HG03575 (cell line): ENCODE measurements around the gene CERT1.
"Not testable (repeated sequence)": the region's sequence is repeated elsewhere in the genome, so short reads cannot be mapped to it uniquely, and the experiment has no call there.

Experiments used
- ATAC-seq: cut with Tn5 transposase; IDR thresholded peaks from one replicate; pipeline ENCODE4 v1.9.1; 2021; ENCODE audit not compliant: unreplicated experiment, insufficient number of reproducible peaks, low FRiP score; ENCODE audit errors: extremely low read depth

The CERT1 gene, protein sequence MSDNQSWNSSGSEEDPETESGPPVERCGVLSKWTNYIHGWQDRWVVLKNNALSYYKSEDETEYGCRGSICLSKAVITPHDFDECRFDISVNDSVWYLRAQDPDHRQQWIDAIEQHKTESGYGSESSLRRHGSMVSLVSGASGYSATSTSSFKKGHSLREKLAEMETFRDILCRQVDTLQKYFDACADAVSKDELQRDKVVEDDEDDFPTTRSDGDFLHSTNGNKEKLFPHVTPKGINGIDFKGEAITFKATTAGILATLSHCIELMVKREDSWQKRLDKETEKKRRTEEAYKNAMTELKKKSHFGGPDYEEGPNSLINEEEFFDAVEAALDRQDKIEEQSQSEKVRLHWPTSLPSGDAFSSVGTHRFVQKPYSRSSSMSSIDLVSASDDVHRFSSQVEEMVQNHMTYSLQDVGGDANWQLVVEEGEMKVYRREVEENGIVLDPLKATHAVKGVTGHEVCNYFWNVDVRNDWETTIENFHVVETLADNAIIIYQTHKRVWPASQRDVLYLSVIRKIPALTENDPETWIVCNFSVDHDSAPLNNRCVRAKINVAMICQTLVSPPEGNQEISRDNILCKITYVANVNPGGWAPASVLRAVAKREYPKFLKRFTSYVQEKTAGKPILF

DNA sequence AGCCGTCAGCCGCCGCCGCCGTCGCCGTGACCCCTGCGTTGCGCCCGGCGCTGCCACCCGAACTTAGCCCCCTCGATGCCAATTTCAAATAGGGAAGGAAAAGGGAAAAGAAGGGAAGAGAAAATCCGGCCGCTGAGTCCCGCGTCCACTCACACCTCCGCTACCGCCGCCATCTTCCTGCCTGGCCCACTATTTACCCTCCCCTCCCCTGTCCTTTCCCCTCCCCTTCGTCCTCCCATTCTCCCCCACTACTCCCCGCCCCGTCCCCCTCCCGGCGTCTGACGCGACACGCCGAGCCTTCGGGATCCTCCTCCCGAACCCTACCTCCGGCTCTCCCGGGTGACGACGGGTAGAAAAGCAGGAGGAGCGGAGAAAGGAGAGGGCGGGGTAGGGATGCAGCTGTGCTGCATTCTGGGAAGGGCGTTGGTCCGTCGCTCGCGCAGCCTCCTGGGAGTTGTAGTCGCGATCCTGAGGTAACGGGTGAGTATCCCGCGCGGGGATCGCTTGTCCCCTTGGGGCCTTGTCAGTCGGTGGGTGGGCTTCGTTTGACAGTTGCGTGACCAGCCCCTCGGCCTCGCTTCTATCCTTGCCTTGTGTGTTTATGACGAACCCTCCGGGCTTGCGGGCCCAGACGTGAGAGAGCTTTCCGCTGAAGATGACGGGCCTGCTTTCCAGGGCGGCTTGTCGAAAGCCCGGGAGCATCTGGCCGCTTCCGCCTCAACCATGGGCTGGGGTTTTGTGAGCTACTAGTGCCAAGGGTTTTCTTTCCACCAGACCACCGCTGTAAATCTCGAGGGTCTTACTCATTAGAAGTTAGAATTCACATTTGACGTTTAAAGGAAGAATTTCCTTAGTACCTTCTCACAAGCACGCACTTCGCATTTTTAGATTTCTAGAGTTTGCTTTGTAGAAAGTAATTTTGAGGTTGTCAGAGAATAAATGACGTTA is at the start of gene CERT1, which contains the start of gene POLK:
TSS of gene CERT1 (minus strand) at position 195 of the 948 bp plus-strand sequence. CDS start 422 bp downstream, outside the sequence.
TSS of gene POLK (plus strand) at position 457 of the 948 bp plus-strand sequence.
- peak; percentile 40 for ATAC-seq

DNA sequence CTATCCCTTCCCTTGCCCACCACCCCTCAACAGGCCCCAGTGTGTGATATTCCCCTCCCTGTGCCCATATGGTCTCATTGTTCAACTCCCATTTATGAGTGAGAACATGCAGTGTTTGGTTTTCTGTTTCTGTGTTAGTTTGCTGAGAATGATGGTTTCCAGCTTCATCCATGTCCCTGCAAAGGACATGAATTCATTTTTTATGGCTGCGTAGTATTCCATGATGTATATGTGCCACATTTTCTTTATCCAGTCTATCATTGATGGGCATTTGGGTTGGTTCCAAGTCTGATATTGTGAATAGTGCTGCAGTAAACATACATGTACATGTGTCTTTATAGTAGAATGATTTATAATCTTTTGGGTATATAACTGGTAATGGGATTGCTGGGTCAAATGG is 49.2 kb upstream of the CERT1 start:
- ATAC-seq, result not testable (repeated sequence)

DNA sequence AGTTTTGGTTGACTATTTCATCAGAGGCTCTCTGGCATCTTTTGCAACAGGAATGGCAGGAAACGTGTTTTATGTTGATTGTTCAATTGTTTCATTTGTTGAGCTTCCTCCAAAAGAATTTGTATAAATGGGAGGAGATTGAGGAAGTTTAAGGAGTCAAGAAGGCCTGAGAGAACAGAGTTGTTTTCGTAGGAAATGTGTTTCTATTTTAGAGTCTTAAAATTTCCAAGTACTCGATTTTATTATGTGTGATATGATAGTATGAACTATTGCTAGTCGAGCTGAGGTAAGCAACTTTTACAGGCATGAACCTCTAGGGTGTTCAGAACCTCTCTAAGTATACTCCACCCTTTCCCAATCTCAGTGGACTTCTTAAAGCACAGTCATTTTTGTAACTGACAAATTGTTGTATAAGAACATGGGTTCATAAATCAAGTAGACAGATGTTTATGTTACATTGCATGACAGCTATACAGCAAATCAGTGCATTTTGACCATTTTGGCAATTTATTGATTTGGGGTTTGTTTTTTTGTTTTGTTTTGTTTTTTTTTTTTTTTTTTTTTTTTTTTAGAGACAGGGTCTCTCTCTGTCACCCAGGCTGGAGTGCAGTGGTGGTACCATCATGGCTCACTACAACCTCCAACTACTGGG is 47.7 kb upstream of the CERT1 start:
- no peak for ATAC-seq

DNA sequence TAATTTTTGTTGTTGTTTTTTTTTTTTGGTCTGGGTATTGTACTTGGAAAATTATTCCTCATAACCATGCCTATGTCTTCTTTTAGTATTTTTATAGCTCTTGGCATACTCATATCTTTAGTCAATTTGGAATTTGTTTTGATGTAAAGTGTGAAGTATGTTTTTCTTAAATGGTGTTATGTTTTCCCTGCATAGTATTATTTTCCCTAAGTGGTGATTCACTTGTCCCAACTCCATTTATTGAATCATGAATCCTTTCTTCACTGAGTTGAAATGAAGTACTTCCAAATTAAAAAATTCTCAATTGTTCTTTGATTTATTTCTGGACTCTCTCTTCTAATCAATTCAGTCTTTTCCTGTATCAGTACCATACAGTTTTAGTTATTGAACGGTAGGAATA is 46.8 kb upstream of the CERT1 start:
- no peak for ATAC-seq

DNA sequence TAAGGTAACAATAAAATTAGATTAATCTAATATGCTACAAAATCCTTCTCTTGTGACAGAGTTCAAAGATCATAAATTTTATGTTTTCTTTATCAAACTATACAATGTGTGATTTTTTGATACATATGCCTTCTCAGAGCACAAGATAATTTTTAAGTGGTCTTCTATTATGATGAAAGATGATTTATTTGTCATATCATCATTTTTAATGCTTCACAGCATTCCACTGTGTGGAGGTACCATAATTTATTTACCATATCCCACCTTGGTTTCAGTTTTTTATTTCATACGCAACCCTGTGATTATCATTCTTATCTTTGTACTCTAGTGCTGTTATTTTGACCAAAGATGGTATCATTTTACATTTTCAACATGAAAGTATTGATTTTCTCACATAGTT is 41.9 kb upstream of the CERT1 start:
- ATAC-seq, result no peak

- ATAC-seq, result no peak
Measured at GRCh38 chr5:75552764-75553163, 41.3 kb upstream of the CERT1 start.

DNA sequence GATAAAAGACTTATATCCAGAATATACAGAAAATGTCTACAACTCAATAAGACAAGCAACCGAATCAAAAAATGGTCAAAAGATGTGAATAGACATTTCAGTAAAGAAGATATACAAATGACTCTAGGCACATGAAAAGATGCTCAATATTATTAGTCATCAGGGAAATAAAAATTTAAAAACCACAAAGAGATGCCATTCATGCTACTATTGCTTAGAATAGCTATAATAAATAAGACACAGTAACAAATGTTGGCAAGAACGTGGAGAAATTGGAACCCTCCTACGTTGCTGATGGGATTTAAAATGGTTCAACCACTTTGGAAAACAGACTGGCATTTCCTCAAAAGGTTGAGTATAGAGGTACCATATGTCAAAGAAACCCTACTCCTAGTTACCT is 40.0 kb upstream of the CERT1 start:
- ATAC-seq, result no peak

- no peak for ATAC-seq
Measured at GRCh38 chr5:75550597-75550996, 39.2 kb upstream of the CERT1 start.

DNA sequence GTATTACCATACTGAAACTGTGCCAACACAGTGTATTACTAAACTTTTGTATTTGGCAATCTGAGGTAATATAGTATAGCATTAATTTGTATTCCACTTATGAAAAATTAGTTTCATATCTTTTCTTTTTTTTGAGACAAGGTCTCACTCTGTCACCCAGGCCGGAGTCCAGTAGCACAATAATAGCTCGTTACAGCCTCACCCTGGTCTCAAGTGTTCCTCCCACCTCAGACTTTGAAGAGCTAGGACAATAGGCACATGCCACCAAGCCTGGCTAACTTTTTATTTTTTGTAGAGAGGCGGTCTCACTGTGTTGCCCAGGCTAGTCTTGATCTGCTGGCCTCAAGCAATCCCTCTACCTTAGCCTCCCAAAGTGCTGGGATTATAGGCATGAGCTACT is 36.4 kb upstream of the CERT1 start:
- ATAC-seq, result no peak

DNA sequence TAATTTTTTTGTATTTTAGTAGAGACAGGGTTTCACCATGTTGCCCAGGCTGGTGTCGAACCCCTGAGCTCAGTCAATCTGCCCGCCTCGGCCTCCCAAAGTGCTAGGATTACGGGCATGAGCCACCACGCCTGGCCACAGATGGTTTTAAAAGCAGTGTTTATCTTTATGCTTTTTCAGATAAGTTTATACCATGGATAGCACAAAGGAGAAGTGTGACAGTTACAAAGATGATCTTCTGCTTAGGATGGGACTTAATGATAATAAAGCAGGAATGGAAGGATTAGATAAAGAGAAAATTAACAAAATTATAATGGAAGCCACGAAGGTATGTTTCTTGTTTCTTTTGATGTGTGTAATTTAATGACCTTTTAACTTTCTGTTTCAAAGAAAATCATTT is 35.4 kb upstream of the CERT1 start:
- ATAC-seq, result no peak

- ATAC-seq, result no peak
Measured at GRCh38 chr5:75545131-75545530, 33.7 kb upstream of the CERT1 start.

- no peak for ATAC-seq
Measured at GRCh38 chr5:75538211-75538610, 26.8 kb upstream of the CERT1 start.

GRCh38 chr5:75536694-75537360 is 25.4 kb upstream of the CERT1 start:
- ATAC-seq, result no peak

DNA sequence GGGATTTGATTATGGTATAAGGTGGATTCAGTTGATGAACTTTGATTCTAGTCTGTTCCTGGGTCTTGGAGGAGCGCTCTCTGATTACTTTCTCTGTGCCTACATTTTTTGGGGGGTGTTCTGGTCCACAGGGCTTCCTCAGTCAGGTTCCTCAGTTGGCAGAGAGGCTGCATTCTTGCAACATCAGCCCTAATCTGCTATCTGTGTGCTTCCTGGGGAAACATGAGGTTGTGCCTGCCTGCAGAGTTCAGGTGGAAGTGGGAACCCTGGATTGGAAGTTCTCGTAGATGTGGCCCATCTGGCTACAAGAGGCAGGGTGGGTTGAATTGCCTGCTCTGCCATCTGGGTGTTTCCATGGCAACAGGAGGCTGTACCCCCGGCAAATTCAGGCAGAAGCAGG is 24.7 kb upstream of the CERT1 start:
- no peak for ATAC-seq

DNA sequence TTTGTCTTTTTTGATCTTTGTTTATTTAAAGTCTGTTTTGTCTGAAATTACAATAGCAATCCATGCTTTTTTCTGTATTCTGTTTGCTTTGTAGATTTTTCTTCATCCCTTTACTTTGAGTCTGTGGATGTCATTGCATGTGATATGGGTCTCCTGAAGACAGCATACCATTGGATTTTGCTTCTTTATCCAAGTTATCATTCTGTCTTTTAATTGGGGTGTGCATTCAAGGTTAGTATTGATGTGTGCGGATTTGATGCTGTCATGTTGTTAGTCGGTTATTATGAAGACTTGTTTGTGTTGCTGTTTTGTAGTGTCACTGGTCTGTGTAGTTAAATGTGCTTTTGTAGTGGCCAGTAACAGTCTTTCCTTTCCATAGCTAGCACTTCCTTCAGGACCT is 23.3 kb upstream of the CERT1 start:
- ATAC-seq, result no peak

DNA sequence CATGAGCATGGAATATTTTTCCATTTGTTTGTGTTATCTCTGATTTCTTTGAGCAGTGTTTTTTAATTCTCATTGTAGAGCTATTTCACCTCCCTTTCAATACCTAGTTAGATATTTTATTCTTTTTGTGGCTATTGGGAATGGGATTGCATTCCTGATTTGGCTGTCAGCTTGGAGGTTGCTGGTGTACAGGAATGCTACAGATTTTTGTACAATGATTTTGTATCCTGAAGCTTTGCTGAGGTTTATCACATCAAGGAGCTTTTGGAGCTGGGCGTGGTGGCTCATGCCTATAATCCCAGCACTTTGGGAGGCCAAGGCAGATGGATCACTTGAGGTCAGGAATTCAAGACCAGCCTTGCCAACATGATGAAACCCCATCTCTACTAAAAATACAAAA is 22.3 kb upstream of the CERT1 start:
- ATAC-seq, result not testable (repeated sequence)

DNA sequence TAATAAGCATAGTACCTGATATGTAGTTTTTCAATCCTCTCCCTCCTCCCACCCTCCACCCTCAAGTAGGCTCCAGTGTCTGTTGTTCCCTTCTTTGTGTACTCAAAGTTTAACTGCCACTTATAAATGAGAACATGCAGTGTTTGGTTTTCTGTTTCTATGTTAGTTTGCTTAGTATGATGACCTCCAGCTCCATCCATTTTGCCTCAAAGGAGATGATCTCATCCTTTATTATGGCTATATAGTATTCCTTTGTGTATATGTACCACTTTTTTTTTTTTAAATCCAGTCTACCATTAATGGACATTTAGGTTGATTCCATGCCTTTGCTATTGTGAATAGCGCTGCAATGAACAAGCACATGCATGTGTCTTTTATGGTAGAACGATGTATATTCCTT is 20.8 kb upstream of the CERT1 start:
- no peak for ATAC-seq

GRCh38 chr5:75529185-75529584 is 17.8 kb upstream of the CERT1 start:
- no peak for ATAC-seq
